IPS-18a (cell line): ENCODE data around the gene CD6.

Experiments used
- H3K27ac ChIP-seq: one replicate; pipeline ENCODE4 v1.5.1; 2013; ENCODE audit warnings: low read length
- H3K27me3 ChIP-seq: one replicate; pipeline ENCODE4 v1.6.1; 2013; ENCODE audit warnings: mild to moderate bottlenecking, low read length; ENCODE audit not compliant: control insufficient read depth, insufficient read depth
- H3K36me3 ChIP-seq: one replicate; pipeline ENCODE4 v1.6.1; 2013; ENCODE audit warnings: low read depth, low read length; ENCODE audit not compliant: control insufficient read depth
- H3K4me1 ChIP-seq: one replicate; pipeline ENCODE4 v1.6.1; 2013; ENCODE audit warnings: low read depth, low read length; ENCODE audit not compliant: control insufficient read depth
- H3K4me3 ChIP-seq: one replicate; pipeline ENCODE4 v1.5.1; 2013; ENCODE audit warnings: low read length
- H3K9ac ChIP-seq: one replicate; pipeline ENCODE4 v1.6.1; 2013; ENCODE audit warnings: mild to moderate bottlenecking, low read length, moderate library complexity
- H3K9me3 ChIP-seq: one replicate; pipeline ENCODE4 v1.6.1; 2013; ENCODE audit warnings: low read depth, low read length; ENCODE audit not compliant: control insufficient read depth

Gene CD6

GRCh38 chr11:60977224-60977623 lies 5.7 kb downstream of the CD6 start:
- Histone ChIP-seq H3K27ac (no peak overlapping the region), H3K4me1 (no peaks in the 10 kb centered on the region), H3K9me3 (no peaks in the 10 kb centered on the region), H3K36me3 (no peaks in the 10 kb centered on the region), H3K9ac (no peak overlapping the region), H3K4me3 (no peak overlapping the region), H3K27me3 (no peaks in the 10 kb centered on the region)

GRCh38 chr11:60977836-60978235 lies 6.4 kb downstream of the CD6 start:
- Histone ChIP-seq H3K9me3 (no peaks in the 10 kb centered on the region), H3K4me1 (no peaks in the 10 kb centered on the region), H3K27ac (no peak overlapping the region), H3K9ac (no peak overlapping the region), H3K4me3 (no peak overlapping the region), H3K36me3 (no peaks in the 10 kb centered on the region), H3K27me3 (no peaks in the 10 kb centered on the region)

DNA sequence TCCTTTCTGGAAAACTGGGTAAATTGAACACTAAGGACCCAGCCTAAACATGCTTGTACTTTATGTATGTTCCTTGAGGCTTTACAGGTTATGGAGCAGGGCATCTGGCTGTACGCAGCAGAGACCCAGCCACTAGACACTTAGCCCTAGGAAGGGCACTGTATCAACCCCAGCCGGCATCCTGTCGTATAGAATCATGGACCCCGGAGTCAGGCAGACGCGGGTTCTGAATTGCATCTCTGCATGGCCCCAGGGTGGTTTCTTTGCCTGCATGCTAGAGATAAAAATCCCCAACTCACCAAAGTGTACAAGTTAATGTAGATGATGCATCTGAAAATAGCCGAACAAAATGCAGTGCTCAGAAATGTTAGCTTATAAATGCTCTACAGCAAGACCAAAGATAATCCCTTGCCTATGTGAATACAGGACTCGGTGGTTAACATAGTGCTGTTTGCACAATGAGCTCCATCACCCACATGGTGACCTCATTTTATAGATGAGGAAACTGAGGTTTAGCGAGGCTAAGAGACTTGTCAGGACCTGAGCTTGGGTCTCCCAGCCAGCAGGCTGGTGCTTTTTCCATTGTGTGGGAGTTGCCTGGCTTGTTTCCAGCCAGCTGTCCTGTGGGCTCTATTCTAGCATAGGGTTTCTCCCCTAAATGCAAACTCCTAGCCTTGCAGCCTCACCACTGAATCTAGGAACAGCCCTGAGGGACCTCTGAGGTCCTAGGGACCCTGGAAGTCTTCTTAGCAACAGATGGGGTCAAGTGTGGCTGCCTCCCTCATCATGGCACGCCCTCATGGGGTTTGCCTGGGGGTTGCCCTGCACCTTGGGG lies 7.3 kb downstream of the CD6 start:
- no peak overlapping the region for H3K9ac ChIP-seq
- H3K4me1 ChIP-seq: no peaks in the 10 kb centered on the region
- no peaks in the 10 kb centered on the region for H3K27me3 ChIP-seq
- no peaks in the 10 kb centered on the region for H3K9me3 ChIP-seq
- H3K36me3 ChIP-seq: no peaks in the 10 kb centered on the region
- H3K4me3 ChIP-seq: no peak overlapping the region
- H3K27ac ChIP-seq: no peak overlapping the region

GRCh38 chr11:60981515-60981914 lies 10.0 kb downstream of the CD6 start:
- H3K4me1 ChIP-seq: no peaks in the 10 kb centered on the region
- H3K4me3 ChIP-seq: no peak overlapping the region
- no peak overlapping the region for H3K9ac ChIP-seq
- H3K36me3 ChIP-seq: no peaks in the 10 kb centered on the region
- no peaks in the 10 kb centered on the region for H3K9me3 ChIP-seq
- no peak overlapping the region for H3K27ac ChIP-seq
- H3K27me3 ChIP-seq: no peaks in the 10 kb centered on the region

DNA sequence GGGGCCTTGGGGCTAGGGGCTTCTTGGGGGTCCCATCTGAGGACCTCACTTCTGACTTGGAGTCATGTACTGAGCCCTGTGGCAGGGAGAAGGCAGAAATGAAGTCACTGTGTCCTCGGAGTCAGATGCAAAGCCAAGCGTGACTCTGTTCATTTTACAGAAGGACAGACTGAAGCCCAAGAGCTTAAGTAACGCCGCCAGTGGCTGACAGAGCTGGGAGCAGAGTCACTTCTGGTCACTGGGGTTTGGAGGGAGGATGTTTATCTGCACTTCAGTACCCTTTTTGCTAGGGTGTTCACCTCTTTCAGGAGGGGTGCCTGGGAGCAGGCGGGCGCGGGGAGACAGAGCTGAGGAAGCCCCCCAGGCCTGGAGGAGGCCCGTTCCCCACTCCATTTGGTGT lies 10.7 kb downstream of the CD6 start:
- no peak overlapping the region for H3K27ac ChIP-seq
- no peaks in the 10 kb centered on the region for H3K36me3 ChIP-seq
- no peaks in the 10 kb centered on the region for H3K4me1 ChIP-seq
- H3K27me3 ChIP-seq: no peaks in the 10 kb centered on the region
- H3K4me3 ChIP-seq: no peak overlapping the region
- no peaks in the 10 kb centered on the region for H3K9me3 ChIP-seq
- no peak overlapping the region for H3K9ac ChIP-seq

GRCh38 chr11:60984149-60984548 lies 12.7 kb downstream of the CD6 start:
- H3K9ac ChIP-seq: no peak overlapping the region
- H3K4me3 ChIP-seq: no peak overlapping the region
- no peaks in the 10 kb centered on the region for H3K36me3 ChIP-seq
- no peaks in the 10 kb centered on the region for H3K4me1 ChIP-seq
- no peaks in the 10 kb centered on the region for H3K27me3 ChIP-seq
- no peak overlapping the region for H3K27ac ChIP-seq
- H3K9me3 ChIP-seq: no peaks in the 10 kb centered on the region

- H3K4me3 ChIP-seq: no peak overlapping the region
- no peak overlapping the region for H3K9ac ChIP-seq
- no peak overlapping the region for H3K27ac ChIP-seq
- H3K4me1 ChIP-seq: no peaks in the 10 kb centered on the region
- H3K9me3 ChIP-seq: no peaks in the 10 kb centered on the region
- H3K36me3 ChIP-seq: no peaks in the 10 kb centered on the region
- H3K27me3 ChIP-seq: no peaks in the 10 kb centered on the region
These were observed 13.2 kb downstream of the CD6 start for GRCh38 chr11:60984636-60985035.

GRCh38 chr11:60985501-60985900 lies 14.0 kb downstream of the CD6 start:
- H3K9me3 ChIP-seq: no peaks in the 10 kb centered on the region
- H3K4me1 ChIP-seq: no peaks in the 10 kb centered on the region
- H3K27me3 ChIP-seq: no peaks in the 10 kb centered on the region
- H3K4me3 ChIP-seq: no peak overlapping the region
- no peak overlapping the region for H3K27ac ChIP-seq
- H3K36me3 ChIP-seq: no peaks in the 10 kb centered on the region
- no peak overlapping the region for H3K9ac ChIP-seq

- H3K27me3 ChIP-seq: no peaks in the 10 kb centered on the region
- no peak overlapping the region for H3K27ac ChIP-seq
- H3K36me3 ChIP-seq: no peaks in the 10 kb centered on the region
- H3K4me3 ChIP-seq: no peak overlapping the region
- H3K9me3 ChIP-seq: no peaks in the 10 kb centered on the region
- no peak overlapping the region for H3K9ac ChIP-seq
- no peaks in the 10 kb centered on the region for H3K4me1 ChIP-seq
These were observed 14.8 kb downstream of the CD6 start for GRCh38 chr11:60985991-60986915.

GRCh38 chr11:60987577-60988277 lies 16.2 kb downstream of the CD6 start:
- Histone ChIP-seq H3K4me3 (no peak overlapping the region), H3K9me3 (no peaks in the 10 kb centered on the region), H3K4me1 (no peaks in the 10 kb centered on the region), H3K36me3 (no peaks in the 10 kb centered on the region), H3K9ac (no peak overlapping the region), H3K27me3 (no peaks in the 10 kb centered on the region), H3K27ac (no peak overlapping the region)

- H3K27me3 ChIP-seq: no peaks in the 10 kb centered on the region
- no peak overlapping the region for H3K27ac ChIP-seq
These were observed 17.2 kb downstream of the CD6 start for GRCh38 chr11:60988658-60989057.

More at GRCh38 chr11:60988658-60989057, 17.2 kb downstream of the CD6 start:
- no peaks in the 10 kb centered on the region for H3K36me3 ChIP-seq
- no peaks in the 10 kb centered on the region for H3K9me3 ChIP-seq
- H3K4me1 ChIP-seq: no peaks in the 10 kb centered on the region
- H3K4me3 ChIP-seq: no peak overlapping the region
- H3K9ac ChIP-seq: no peak overlapping the region
